Measurements from ENCODE around the gene FAM120A.

DNA sequence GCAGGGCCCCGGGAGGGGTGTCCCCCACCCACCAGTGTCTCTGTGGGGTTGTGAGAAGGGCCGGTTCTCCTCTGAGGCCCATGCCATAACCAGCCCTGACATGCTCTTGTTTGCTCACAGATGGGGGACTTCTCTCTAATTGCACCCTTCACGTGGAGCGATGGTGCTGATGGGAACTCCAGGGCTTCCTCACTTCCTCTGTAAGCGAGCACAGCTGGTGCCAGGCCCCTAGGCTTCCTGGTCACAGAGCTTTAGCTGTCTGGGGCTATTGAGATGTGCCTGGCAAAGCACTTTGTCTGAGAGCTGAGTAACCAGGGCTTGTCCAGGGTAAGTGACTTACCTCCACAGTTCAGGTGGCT lies 161.3 kb downstream of the FAM120A start:
- TF ChIP-seq POLR2AphosphoS5 (IDR thresholded peaks at IDR 0.05): no peak
- no peak for TF ChIP-seq POLR2A (IDR thresholded peaks at IDR 0.05)
- TF ChIP-seq CTCF (IDR thresholded peaks at IDR 0.05): no peak

All from sigmoid colon (tissue), 4 donors.